Activated CD8-positive, alpha-beta T cell treated with anti-CD3 and anti-CD28 coated beads for 36 hours (primary cell): ENCODE measurements around the gene BCL2L1. TPM values are rescaled to one million over a fixed set of nuclear protein-coding genes. Genes with fewer than 3 reads are reported as not detected.
A peak's percentile ranks its signal among the peaks of the same experiment; 100 is the strongest.

Experiments used
- ATAC-seq: fragments of 200-7000 bp; cut with Tn5 transposase; one replicate; pipeline ENCODE4 v1.10.0; 2021; ENCODE audit warnings: mild to moderate bottlenecking, moderate library complexity
- CTCF ChIA-PET: fragments of 350-600 bp; sonication (Branson Sonifier 250); formaldehyde crosslinking; loops from one replicate; lab custom pipeline; 2021; ENCODE audit warnings: antibody characterized with exemption; lab: Charles Lee
- POLR2A ChIA-PET: fragments of 350-600 bp; sonication (Branson Sonifier 250); formaldehyde crosslinking; loops from one replicate; lab custom pipeline; 2021; ENCODE audit warnings: antibody characterized with exemption; lab: Charles Lee
- DNase-seq: peaks from one replicate; pipeline ENCODE4 v3.0.0-alpha.2; 2020
- H3K27ac Mint-ChIP-seq: one replicate; pipeline ENCODE4 v1.8.0; 2021; ENCODE audit warnings: mild to moderate bottlenecking, mixed read lengths
- H3K27me3 Mint-ChIP-seq: one replicate; pipeline ENCODE4 v1.8.0; 2021; ENCODE audit warnings: mixed read lengths
- H3K36me3 Mint-ChIP-seq: one replicate; pipeline ENCODE4 v1.8.0; 2021; ENCODE audit warnings: low read depth, mixed read lengths
- H3K4me1 Mint-ChIP-seq: one replicate; pipeline ENCODE4 v1.8.0; 2021; ENCODE audit warnings: low read depth, mixed read lengths
- H3K4me3 Mint-ChIP-seq: one replicate; pipeline ENCODE4 v1.8.0; 2021; ENCODE audit warnings: mild to moderate bottlenecking, moderate library complexity, mixed read lengths
- H3K9me3 Mint-ChIP-seq: one replicate; pipeline ENCODE4 v1.8.0; 2021; ENCODE audit warnings: mixed read lengths
- intact Hi-C: fragments of 100-400 bp; cut with micrococcal nuclease; formaldehyde crosslinking; loops from one replicate; pipeline ENCODE4 v1.10.0; 2022
- total RNA-seq, 2 experiments: library from RNA; stranded (reverse); gene quantifications; one replicate each; pipeline ENCODE4 v1.2.3, GENCODE V29; 2021
- TF ChIP-seq, protein P1 (sequence below): fragments of 200-600 bp; IDR thresholded peaks from one replicate; pipeline ENCODE4 v1.8.0; 2022; ENCODE audit warnings: antibody characterized with exemption, mild to moderate bottlenecking

Gene BCL2L1
- 100 to 1,000 TPM; 182 TPM for total RNA-seq

DNA sequence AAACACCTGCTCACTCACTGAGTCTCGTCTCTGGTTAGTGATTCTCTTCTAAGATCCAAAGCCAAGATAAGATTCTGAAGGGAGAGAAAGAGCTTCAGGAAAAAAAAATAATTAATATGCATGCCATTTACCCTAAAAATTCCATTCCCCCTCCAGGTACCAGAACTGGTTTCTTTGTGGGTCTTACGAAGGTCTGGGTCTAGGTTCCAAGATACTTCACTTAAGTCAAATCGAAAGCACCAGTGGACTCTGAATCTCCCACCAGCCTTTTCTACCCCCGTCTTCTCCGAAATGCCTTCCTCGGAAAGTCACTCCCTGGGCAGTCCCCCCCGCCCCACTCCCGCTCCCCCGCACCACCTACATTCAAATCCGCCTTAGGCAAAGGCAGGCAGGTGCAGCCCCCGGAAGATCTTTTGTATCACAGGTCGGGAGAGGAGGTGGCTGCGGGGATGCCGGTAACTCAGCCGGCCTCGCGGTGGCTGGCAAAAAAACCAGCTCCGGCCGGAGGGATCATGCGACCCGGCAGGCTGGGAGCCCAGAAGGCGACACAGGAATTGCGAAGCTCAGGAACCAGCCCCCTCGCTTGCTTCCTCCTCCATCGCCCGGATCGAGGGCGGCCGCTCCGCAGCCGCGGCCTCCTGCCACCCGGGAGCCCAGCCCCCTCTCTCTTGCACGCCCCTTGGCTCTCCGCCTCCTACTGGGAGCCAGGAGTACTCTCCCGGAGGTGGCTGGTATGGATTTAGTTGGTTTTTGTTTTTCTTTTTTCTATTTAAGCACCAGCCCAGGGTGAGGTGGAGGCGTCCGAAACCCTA lies at the start of gene BCL2L1:
Gene BCL2L1 (minus strand): TSS at position 612 of the 812 bp plus-strand sequence. CDS start 650 bp downstream, outside the sequence.
- ChIA-PET POLR2A (interaction anchor here (0.9 to 10.5 kb wide), 13 partner anchors 10 to 483 kb away, joined by 3 to 107 read pairs (median 4); partner anchors contain the start of gene HM13), CTCF (interaction anchor here (1.0 to 10.1 kb wide), 23 partner anchors 10 to 200 kb away, joined by 3 to 333 read pairs (median 16); partner anchors contain the start of gene ID1)
- Mint-ChIP-seq H3K4me1 (peaks cover 6% of the 10 kb centered on the region), H3K4me3 (peak within 1 kb of the TSS; percentile 97), H3K36me3 (peaks cover 48% of the 10 kb centered on the region), H3K27ac (peak within 1 kb of the TSS; percentile 97), H3K27me3 (no peaks in the 10 kb centered on the region), H3K9me3 (no peaks in the 10 kb centered on the region)
- ATAC-seq: peak; percentile 35
- intact Hi-C loops: loop anchor here (2.0 kb wide), 1 partner anchor 62 kb away; no protein-coding TSS in a partner anchor
- TF ChIP-seq, protein P1, sequence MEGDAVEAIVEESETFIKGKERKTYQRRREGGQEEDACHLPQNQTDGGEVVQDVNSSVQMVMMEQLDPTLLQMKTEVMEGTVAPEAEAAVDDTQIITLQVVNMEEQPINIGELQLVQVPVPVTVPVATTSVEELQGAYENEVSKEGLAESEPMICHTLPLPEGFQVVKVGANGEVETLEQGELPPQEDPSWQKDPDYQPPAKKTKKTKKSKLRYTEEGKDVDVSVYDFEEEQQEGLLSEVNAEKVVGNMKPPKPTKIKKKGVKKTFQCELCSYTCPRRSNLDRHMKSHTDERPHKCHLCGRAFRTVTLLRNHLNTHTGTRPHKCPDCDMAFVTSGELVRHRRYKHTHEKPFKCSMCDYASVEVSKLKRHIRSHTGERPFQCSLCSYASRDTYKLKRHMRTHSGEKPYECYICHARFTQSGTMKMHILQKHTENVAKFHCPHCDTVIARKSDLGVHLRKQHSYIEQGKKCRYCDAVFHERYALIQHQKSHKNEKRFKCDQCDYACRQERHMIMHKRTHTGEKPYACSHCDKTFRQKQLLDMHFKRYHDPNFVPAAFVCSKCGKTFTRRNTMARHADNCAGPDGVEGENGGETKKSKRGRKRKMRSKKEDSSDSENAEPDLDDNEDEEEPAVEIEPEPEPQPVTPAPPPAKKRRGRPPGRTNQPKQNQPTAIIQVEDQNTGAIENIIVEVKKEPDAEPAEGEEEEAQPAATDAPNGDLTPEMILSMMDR: peak; percentile 60
- peak; percentile 94 for DNase-seq

DNA sequence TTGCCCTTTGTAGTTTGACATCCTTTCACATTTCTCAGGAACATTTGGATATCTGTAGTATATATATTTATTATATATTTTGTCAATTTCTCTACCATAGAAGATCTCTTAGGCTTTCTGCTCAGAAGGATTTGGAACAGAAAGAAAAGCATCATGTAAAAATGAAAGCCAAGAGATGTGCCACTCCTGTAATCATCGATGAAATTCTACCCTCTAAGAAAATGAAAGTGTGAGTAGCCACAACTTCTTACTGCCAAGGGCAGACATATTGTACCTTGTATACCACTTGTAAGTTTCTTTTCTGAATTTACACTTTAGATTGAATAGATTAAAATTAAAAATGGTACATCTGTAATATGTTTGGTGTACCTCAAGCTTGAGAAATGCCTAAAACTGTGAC lies 47.6 kb upstream of the BCL2L1 start:
- CTCF ChIA-PET: interaction anchor here (1.0 kb wide), 1 partner anchor 262 kb away, joined by 3 read pairs; no protein-coding TSS in a partner anchor
- TF ChIP-seq, protein P1: no peak
- intact Hi-C loops: no loop called here
- no peak overlapping the region for H3K4me3 Mint-ChIP-seq
- DNase-seq (no peak), ATAC-seq (no peak)
- H3K27ac Mint-ChIP-seq: no peak overlapping the region
- POLR2A ChIA-PET: interaction anchor here (0.5 kb wide), 1 partner anchor 53 kb away, joined by 3 read pairs; no protein-coding TSS in a partner anchor
- peaks cover 61% of the 10 kb centered on the region for H3K36me3 Mint-ChIP-seq
- H3K4me1 Mint-ChIP-seq: no peaks in the 10 kb centered on the region
- no peaks in the 10 kb centered on the region for H3K9me3 Mint-ChIP-seq
- H3K27me3 Mint-ChIP-seq: no peaks in the 10 kb centered on the region

DNA sequence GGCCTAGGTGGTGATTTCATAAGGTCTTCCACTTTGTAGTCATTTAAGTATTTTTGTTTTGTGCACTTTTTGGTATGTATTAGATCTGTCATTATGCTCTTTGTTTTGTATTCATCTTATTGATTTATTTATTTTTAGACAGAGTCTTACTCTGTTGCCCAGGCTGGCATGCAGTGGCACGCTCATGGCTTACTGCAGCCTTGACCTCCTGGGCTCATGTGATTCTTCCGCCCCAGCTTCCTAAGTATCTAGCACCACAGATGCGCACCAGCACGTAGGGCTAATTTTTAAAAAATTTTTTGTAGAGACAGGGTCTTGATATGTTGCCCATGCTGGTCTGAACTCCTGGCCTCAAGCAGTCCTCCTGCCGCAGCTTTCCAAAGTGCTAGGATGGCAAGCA lies 47.0 kb upstream of the BCL2L1 start:
- Mint-ChIP-seq H3K27me3 (no peaks in the 10 kb centered on the region), H3K9me3 (no peaks in the 10 kb centered on the region), H3K4me1 (no peaks in the 10 kb centered on the region), H3K4me3 (no peak overlapping the region), H3K27ac (no peak overlapping the region), H3K36me3 (peaks cover 61% of the 10 kb centered on the region)
- no peak for ATAC-seq
- no peak for DNase-seq
- TF ChIP-seq, protein P1: no peak
- intact Hi-C loops: no loop called here
- POLR2A ChIA-PET: no interaction called here
- CTCF ChIA-PET: no interaction called here

DNA sequence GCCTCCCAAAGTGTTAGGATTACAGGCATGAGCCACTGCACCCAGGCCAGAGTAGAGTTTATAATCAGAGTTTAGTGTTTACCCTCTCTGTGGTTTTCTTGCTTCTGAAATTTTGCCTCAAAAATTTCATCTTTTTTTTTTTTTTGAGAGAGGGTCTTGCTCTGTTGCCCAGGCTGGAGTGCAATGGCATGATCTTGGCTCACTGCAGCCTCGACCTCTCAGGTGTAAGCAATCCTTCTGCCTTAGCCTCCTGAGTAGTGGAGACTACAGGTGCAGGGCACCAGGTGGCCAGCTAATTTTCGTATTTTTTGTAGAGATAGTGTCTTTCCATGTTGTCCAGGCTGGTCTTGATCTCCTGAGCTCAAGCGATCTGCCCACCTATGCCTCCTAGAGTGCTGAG lies 45.1 kb upstream of the BCL2L1 start:
- Mint-ChIP-seq H3K27me3 (no peaks in the 10 kb centered on the region), H3K27ac (no peak overlapping the region), H3K9me3 (no peaks in the 10 kb centered on the region), H3K4me3 (no peak overlapping the region), H3K4me1 (no peaks in the 10 kb centered on the region), H3K36me3 (peaks cover 57% of the 10 kb centered on the region)
- ChIA-PET POLR2A (no interaction called here), CTCF (no interaction called here)
- TF ChIP-seq, protein P1: no peak
- intact Hi-C loops: no loop called here
- DNase-seq (no peak), ATAC-seq (no peak)
